GM03348 (cell line): ENCODE measurements around the gene ADGRF5.

Source experiments
- DNase-seq: peaks from one replicate; pipeline ENCODE4 v3.0.0; 2012; ENCODE audit warnings: low spot score

ADGRF5 gene

DNA sequence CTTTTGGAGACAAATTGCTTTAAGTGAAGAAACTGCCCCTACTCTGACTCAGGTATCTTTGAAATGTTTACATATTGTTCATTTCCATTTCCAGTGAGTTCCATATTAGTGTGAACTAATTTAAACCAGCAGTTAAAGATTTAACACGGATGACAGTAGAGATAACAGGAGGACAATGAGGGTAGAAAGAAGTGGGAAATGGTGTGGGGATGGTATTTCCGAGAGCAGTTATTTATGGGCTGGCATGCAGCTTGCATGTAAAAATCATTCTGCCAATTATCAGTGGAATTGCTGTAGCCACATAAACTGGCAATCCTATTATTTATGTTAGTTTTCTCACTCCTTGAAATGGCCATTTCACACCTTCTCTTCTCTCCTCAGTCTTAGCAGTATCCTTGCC is 8.6 kb upstream of the ADGRF5 start:
- no peak for DNase-seq

DNA sequence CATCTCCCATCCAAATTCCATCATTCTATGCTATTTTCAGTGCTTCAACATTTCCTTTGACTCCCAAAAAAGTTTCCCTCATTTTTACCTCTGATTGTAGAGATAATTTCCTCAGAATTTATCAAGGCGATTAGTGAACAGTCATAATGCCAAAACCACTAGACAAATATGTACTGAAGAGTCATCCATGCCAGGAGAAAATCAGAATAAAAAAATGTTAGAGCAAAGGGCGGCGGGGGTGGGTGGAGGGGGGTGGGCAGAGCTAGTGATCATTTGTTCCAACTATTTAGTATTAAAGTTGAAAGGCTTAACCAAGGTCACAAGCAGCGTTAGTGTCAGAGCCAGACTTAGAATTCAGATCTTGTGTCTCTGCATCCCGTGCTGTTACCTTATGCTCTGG is 5.3 kb upstream of the ADGRF5 start:
- peak; percentile 34 for DNase-seq

DNA sequence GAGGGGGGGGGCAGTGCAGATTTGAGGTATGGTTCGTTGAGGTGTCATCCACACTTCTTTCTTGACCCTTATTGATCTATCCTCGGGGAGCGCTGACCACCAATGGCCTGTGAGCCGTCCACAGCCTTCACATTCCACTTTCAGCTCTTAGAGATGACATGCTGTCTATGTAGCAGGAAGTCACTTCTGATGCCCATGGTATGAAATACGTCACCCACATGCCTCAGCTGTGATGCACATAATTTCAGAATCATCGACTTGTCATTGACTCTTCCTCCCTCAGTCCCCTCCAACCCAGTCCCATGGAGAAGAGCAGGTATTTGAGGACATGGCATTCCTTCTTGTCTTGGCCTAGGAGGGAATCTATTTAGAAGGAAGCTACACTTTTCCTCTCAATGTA is 4.7 kb upstream of the ADGRF5 start:
- DNase-seq: peak; percentile 11

DNA sequence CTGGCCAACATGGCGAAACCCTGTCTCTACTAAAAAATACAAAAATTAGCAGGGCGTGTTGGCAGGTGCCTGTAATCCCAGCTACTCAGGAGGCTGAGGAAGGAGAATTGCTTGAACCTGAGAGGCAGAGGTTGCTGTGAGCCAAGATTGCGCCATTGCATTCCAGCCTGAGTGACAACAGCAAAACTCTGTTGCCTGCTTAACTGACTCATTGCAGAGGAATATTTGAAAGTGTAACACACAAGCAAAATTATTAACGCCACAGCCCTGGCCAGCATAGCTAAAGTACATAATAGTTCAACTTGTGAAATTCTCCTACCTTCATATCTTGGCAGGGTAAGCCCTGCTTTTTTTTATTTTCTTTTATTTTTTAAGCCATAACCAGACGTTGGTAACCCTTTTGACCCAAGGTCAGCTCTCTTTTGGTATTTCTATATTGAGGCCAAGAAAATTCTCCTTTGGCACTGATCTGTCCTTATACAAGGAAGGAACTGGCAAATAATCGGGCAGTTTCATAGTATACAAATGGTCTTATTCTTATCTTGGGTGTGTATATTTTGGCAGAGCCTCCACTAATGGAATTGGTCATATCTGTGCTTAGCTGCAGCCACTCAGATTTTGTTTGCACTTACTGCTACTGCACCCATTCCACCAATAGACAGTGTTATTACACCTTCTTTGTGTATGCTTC is 4.0 kb upstream of the ADGRF5 start:
- peak; percentile 65 for DNase-seq

DNA sequence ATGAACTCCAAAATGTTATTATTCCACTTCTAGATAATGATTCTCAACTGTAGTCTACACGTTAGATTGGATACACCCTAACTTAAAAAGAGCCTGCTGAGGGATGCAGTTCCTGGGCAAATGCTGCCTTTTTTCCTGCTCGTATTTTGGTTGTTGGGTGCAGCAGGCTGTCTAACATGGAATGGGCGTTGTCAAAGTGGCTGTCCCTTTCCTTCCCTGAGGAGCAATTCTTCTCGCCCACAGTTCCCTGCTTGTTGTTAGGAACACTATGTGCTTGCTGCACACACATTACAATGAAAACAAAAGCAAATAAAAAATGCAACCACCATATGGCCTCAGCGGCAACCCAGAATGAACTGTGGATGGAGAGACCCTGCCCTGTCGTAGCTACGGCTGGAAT is 1.7 kb upstream of the ADGRF5 start:
- no peak for DNase-seq

DNA sequence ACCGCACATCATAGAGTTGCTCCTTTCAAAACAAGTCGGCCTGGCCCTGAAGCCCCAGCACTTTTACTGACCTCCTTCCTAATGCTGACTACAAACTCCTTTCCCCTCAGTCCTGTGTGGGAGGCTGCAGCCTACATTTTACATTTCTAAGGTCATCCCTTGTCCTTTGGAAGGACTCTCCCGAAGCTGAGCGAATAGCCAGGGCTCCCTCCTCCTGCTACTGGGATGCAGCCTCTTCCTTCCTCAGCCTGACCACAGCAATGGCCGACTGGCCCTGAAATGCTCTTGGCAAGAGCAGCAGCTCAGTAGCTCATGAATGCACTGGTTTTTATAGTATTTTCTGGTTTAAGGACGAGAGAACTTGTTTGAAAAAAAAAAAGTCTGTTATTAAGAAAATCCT is 679 bp downstream of the ADGRF5 start:
- no peak for DNase-seq

DNA sequence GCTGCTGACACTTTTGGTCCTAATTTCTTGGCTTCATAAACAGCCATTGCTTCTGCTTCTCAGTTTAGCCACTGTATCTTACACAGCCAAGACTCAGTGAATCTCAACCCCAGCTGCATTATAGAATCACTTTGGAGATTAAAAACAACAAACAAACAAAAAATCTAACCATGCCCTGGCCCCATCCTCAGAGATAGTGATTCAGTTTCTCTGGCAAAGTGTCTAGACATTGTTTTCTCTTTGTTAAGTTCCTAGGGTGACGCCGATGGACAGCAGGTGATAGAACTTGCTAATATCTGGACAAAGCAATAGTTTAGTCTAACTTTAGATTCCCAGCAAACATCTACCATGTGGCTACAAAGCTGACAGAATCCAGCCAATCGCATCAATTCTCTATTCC is 2.9 kb downstream of the ADGRF5 start:
- no peak for DNase-seq

DNA sequence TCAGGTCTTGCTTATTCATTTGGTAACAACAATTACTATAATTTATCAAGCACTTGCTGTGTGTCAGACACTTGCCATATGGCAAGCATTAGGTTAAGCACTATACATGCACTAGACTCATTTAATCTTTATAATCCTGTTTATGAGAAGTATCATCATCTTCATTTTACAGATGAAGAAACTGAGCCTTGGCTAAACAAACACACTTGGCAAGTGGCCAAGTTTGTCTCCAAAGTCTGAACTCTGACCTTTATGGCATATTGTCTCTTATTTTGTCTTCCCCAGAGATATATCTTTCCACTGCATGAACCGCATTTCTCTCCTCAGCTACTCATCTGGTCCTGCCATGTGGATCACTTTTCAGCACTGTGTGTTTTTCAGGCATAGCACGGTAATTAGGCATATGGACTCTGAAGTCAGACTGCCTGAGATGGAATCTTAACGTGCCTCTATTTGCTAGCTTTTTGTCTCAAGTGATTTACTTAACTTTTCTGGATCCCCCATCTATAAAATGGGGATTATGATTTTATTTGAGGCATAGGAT is 4.7 kb downstream of the ADGRF5 start:
- DNase-seq: no peak

DNA sequence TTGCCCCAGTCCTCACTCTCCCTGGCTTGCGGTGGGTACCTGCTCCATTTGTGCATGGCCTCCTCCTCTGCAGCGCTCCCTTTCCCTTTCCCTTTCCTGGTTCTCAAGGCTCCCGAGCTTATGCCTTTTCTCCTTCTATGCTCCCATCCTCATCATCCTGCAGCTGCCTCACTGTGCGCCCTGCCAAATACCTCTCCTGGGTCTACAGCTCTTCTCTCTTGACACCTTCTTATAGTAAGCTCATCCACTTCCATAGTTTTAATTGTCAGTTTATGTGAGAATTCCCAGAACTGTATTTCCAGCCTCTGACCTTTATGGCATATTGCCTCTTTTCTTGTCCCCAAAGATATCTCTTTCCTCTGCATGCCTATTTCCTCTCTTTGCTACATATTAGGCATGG is 5.9 kb downstream of the ADGRF5 start:
- no peak for DNase-seq

DNA sequence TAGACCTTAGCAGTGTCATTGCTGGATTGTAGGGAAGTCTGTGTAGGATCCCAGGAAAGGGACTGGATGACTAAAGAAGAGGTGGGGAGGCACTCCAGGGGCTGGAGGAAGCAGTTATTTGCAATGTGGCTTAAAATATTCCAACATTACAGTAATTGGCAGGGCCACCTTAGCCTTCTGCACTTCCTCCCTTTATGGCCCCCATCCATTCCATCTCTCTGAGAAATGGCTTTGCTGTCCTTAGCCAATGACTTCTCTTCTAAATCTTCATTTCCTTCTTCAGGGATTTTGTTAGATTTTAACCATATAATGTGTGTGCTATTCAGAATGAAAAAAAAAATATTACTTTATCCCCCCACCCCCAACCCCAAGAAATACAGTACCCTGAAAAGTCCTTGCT is 6.4 kb downstream of the ADGRF5 start:
- DNase-seq: no peak

DNA sequence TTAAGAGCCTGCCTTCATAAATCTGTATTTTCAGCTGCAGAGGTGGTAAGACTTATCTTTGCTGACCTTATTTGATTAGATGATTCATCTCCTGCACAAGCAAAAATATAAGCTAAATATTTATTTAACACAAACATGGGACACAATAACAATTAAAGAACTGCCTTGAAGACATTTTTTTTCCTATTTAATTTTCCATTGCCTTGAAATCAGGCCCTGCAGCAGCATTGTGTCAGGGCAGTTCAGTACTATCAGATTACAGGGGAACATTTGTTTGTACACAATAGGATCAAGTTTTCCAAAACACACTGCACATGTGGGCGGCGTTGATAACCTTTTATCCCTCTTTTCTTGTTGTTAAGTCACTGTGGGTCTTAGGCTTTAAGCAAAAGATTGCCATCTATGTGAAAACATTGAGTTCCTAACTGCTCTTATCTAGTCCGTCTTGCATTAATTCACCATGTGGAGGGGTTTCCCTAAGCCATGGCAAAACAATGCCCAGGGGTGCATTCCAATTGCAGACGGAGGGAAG is 7.4 kb downstream of the ADGRF5 start:
- no peak for DNase-seq

DNA sequence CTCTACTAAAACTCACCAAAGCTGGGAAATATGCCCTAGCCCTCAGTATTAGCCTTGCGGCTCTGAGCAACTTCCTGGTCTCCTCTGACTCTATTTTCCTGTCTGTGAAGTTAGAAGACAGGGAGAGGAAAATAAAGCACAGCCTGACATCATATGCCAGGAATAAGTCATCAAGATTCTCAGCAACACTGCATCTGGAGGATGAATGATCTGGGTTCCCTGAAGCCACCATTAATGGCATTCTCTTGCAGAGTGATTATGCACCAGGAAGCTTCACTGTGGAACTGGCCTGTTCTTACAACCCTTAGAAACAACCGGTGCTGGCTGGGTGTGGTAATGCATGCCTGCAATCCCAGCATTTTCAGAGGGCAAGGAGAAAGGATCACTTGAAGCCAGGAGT is 12.4 kb downstream of the ADGRF5 start:
- DNase-seq: peak; percentile 10

DNA sequence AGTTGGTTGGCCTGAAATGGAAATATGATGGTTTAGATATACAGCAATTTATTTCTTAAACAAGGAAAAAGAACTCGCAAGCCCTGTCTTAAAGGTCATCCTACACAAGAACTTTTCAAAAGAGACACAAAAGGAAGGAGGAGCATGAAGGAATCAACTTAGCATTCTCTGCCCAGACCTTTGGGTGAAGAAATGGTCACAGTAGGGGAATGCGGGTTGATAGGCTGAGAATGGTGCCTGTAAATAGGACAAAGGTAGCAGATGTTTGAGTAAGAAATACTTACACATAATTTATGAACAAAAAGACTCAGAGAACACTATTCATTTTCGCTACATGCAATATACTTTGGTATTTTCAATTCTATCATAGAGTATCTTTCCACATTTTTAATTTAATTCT is 15.0 kb downstream of the ADGRF5 start:
- no peak for DNase-seq

DNA sequence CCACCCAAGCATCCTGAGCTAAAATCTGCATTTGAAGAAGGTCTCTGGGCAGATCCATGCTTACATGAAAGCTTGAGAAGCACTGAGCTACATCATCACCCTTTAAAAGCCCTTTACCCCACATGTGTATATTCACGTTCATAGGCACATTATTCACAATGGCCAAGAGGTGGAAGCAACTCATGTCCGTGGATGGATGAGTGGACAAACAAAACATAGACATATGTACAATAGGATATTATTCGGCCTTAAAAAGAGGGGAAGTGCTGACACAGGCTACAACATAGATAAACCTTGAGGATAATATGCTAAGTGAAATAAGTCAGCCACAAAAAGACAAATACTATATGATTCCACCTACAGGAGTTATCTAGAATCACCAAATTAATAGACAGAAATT is 17.6 kb downstream of the ADGRF5 start:
- no peak for DNase-seq

DNA sequence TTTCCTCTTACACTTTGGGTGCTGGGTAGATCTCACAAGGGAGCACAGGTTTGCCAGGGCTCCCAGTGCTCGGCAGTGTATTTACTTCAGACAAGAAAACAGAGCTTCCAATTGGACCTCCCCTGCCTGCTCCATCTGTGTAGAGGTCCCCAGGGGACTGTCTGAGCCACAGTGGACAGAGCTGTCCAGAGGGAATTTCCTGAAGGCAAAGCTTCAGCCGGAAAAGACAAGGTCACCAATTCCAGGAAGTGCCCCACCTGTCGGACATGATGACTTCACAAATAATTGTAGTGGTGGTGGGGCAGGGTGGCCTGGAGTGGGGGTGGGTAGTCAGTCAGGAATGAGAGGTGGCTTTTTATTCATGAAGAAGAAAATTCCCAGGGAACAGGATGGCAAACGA is 18.6 kb downstream of the ADGRF5 start:
- no peak for DNase-seq

DNA sequence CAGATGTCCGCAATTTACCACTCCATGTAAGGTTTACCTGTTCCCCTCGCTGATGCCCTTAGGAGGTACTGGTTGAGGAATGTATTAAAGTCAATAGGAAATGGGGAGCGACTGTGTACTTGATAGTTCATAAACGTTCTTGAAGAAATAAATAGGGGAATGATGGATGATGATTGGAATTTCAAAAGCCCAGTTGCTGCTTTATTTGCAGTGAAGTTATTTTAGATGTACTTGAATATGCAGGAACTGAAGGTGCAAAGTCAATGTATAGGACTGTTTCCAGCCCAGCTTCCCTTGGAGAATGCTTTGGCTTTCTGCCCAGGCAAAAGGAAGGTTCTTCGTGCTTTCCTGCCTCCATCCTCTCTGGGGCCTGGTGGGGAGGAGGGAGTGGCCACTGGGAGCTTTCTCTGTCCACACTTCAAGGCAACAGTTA is 19.8 kb downstream of the ADGRF5 start:
- no peak for DNase-seq

DNA sequence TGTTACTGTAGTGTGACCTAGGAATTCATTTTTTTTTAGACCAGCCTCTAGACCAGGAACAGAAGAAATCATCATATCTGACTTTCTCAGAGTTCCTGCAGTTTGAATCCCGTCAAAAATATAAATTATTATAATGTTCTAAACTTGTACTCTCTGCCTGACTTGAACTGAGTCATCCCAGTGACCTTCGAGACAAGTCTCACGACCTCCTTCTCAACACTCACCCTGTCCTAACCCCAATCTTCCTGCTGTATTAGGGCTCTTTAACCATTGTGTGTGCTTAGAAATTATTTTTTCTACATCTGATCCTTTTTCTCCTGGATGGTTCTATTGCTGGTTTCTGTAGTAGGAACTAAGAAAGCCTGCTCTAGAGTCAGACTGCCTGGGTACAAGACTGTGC is 21.5 kb downstream of the ADGRF5 start:
- DNase-seq: no peak

DNA sequence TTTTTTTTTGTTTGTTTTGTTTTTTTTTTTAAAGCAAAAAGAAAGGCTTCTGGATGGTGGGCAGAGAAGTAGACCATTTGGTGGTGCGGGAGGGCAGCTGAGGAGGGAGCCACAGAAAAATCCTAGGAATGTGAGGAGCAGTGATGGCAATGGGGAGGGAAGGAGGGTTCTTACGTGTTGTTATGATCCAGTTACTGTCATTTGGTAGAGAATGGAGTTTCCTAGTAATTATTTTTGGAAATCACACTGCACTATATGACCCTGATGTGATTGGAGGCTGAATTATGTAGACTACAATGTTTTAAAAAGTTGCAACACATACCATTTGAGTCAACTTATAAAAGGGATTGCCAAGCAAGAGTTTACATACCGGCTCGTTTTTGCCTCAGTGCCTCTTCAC is 22.1 kb downstream of the ADGRF5 start:
- no peak for DNase-seq

DNA sequence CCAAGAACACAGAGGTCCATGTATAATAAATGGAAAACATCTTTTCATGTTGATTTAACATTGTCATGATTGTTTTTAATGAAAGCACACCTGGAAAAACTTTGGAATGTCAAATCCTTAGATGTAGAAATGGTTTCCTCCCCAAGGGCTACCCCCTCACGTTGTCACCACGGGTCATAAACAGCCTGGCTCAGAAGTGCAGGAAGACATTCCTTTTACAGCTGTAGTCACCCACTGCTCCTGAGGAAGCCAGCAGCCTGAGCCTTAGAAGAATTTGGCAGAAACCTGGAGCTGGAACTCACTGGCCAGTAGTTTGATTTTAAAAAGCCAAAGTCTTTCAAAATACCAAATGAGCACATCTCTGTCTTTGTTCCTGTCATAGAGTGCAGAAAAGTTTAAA is 23.7 kb downstream of the ADGRF5 start:
- peak; percentile 9 for DNase-seq

DNA sequence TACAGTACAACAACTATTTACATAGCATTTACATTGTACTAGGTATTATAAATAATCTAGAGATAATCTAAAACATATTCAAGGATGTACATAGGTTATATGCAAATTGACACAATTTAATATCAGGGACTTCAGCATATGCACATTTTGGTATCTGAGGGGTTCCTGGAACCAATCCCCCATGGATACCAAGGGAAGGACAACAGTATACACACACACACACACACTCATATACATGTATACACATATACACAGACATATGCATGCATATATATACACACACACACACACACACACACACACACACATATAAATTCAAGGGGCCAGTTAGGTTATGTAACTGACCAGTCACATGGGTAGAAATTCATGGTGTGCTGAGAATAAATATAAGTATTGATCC is 24.9 kb downstream of the ADGRF5 start:
- no peak for DNase-seq

DNA sequence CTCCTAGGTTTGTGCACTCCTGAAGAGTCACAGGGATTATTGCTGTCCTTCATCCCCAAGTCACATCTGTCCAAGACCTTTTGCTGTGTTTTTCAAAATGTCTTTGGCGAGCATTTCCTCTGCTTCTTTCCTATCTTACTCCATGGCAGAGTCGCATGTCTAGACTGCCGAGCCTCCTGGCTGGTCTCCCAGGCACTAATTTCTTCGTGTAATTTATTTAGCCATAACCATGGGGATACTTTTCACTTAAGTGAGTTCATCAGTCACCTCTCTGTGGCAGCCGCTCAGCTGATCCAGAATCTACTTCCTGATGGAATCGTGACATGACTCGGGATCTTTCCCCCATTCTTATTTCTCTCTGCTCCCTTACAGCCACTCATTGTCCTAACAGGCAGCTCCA is 25.8 kb downstream of the ADGRF5 start:
- DNase-seq: no peak

DNA sequence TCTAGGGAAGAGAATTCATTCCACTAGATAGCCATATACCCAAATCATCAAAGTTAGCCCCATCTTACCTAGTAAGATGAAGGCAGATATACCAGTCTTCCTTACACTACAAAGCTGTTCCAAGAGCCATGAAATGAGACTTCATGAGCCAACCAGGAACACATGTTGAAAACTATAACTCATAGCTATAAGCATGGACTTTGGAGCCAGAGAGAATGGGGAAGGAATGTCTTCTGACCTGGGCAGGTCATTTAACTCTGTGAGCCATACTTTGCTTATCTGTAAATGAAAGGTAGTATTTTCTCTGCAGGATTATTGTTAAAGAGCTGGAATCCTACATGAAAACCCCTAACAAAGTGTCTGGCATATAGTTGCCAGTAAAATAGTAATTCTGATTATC is 27.3 kb downstream of the ADGRF5 start:
- DNase-seq: no peak

DNA sequence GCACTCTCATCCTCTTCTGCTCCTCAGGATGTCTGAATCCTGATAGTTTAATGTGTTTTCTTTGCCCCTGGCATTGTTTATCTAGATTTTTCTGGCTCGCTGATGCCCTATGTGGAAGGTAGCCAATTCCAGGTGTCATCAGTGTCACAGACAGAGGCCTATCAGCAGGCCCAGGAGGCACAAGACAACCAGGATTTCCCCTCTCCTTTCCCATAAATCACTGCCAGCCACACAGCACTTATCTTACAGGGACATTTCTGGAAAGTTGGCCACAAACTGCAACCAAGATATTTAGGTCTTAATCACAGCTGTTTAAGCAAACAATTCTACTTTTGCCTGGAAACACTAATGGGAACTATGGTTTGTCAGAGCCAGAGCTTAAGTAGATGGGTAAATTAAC is 28.1 kb downstream of the ADGRF5 start:
- DNase-seq: no peak

DNA sequence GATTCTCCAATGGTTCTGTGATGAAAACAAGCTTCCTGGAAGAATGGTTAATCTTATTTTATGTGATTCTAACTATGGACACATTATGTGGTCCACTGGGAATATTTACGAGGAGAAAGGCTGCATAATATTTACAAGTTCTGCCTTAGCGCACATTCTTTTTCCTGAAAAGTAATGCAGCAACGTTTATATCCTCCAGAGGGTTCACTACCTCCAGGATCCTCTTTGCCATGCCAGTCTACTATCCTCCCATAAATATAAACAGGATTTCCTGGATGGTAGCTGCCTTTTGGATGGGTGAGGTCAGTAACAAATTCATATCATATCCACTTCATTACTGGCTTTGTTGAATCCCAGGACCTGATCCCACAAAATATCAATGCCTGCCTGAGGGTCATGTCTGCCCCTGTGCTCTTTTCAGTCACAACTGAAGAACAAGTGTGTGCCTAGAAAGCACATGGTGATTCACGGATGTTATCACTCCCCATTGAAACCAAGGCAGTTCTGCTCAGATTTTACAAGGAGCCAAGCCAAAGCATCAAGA is 30.4 kb downstream of the ADGRF5 start:
- DNase-seq: no peak
